GM08714 (cell line): Measurements from ENCODE around the gene UHRF1.
"Not testable (repeated sequence)": the region's sequence is repeated elsewhere in the genome, so short reads cannot be mapped to it uniquely, and the experiment has no call there.

Experiments used
- H3K4me3 ChIP-seq: fragments of 200-500 bp; sonication (Bioruptor generic); 2 replicates; pipeline ENCODE4 v1.5.1; 2014; ENCODE audit warnings: mild to moderate bottlenecking, low read length, inconsistent platforms
- ZNF274 ChIP-seq: IDR thresholded peaks from 2 replicates; pipeline ENCODE4 v1.6.1; 2012; ENCODE audit warnings: mild to moderate bottlenecking, low read depth, low read length

Gene UHRF1

GRCh38 chr19:4911786-4912672, 2.7 kb downstream of the UHRF1 start:
- no peak for TF ChIP-seq ZNF274
- peak overlapping the region; percentile 83 for H3K4me3 ChIP-seq

- TF ChIP-seq ZNF274 = no peak
- peak overlapping the region; percentile 59; the same call in 1 of the 2 replicates for H3K4me3 ChIP-seq
Measured at GRCh38 chr19:4913996-4914735, 4.9 kb downstream of the UHRF1 start.

GRCh38 chr19:4914736-4915501, 5.6 kb downstream of the UHRF1 start:
- no peak for TF ChIP-seq ZNF274
- H3K4me3 ChIP-seq = peak overlapping the region; percentile 59; the same call in 1 of the 2 replicates

- peak overlapping the region; percentile 59; the same call in 1 of the 2 replicates for H3K4me3 ChIP-seq
- TF ChIP-seq ZNF274 = no peak
Measured at GRCh38 chr19:4916292-4917082, 7.2 kb downstream of the UHRF1 start.

GRCh38 chr19:4922530-4923275, 13.4 kb downstream of the UHRF1 start:
- TF ChIP-seq ZNF274 = no peak
- no peak overlapping the region for H3K4me3 ChIP-seq

- no peak overlapping the region for H3K4me3 ChIP-seq
- no peak for TF ChIP-seq ZNF274
Measured at GRCh38 chr19:4923276-4923747, 14.0 kb downstream of the UHRF1 start.

GRCh38 chr19:4929186-4929585, 19.9 kb downstream of the UHRF1 start:
- no peak for TF ChIP-seq ZNF274

GRCh38 chr19:4930664-4931063, 21.4 kb downstream of the UHRF1 start:
- TF ChIP-seq ZNF274 = no peak
- H3K4me3 ChIP-seq = no peak overlapping the region

More at GRCh38 chr19:4929186-4929585, 19.9 kb downstream of the UHRF1 start:
- no peak overlapping the region for H3K4me3 ChIP-seq

GRCh38 chr19:4932711-4933110, 23.4 kb downstream of the UHRF1 start:
- H3K4me3 ChIP-seq = no peak overlapping the region
- no peak for TF ChIP-seq ZNF274

- no peak overlapping the region for H3K4me3 ChIP-seq
- no peak for TF ChIP-seq ZNF274
Measured at GRCh38 chr19:4933528-4933927, 24.2 kb downstream of the UHRF1 start.

- TF ChIP-seq ZNF274 = no peak
- no peak overlapping the region for H3K4me3 ChIP-seq
Measured at GRCh38 chr19:4935444-4935843, 26.1 kb downstream of the UHRF1 start.

- no peak overlapping the region for H3K4me3 ChIP-seq
- no peak for TF ChIP-seq ZNF274
Measured at GRCh38 chr19:4937060-4937459, 27.8 kb downstream of the UHRF1 start.

- H3K4me3 ChIP-seq = not testable (repeated sequence)
Measured at GRCh38 chr19:4938461-4938860, 29.2 kb downstream of the UHRF1 start.
